ENCODE results near the gene CDKAL1.
"Not testable (repeated sequence)": the region's sequence is repeated elsewhere in the genome, so short reads cannot be mapped to it uniquely, and the experiment has no call there.

CDKAL1 gene

GRCh38 chr6:21087188-21087587 lies 552.9 kb downstream of the CDKAL1 start:
- DNase-seq: no peak

DNA sequence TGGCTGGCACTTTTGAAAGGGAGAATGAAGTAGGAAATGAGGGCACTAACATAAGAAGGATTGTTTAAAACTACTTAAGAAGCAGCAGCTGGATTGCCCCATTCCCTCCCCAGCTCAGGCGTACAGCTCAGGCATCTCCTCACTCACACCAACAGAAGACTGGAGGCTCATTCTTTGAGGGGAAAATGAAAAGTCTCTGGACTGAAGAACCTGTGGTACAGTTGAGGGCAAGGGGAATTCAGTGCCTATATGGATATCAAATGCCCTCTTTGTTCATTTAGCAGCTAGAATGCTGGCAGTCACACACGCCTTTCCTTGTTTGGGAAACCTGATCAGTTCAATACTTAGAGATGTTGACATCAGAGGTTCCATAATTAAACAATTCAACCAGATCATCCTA lies 557.2 kb downstream of the CDKAL1 start:
- DNase-seq: no peak

DNA sequence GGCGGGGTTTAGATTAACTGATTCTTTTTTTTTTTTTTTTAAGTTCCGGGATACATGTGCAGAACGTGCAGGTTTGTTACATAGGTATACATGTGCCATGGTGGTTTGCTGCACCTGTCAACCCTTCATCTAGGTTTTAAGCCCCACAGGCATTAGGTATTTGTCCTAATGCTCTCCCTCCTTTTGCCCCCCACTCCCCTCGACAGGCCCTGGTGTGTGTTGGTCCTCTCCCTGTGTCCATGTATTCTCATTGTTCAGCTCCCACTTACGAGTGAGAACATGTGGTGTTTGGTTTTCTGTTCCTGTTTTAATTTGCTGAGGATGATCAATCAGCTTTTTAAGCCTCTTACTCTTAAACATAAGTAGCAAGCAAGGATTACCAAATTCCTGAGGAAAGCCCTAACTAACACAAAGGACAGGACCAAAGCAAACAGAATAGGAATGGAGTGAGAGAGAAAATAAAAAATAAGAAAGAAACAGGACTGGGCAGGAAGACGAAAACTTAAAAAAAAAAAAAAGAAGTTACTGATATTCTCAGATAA lies 558.0 kb downstream of the CDKAL1 start:
- not testable (repeated sequence) for DNase-seq

DNA sequence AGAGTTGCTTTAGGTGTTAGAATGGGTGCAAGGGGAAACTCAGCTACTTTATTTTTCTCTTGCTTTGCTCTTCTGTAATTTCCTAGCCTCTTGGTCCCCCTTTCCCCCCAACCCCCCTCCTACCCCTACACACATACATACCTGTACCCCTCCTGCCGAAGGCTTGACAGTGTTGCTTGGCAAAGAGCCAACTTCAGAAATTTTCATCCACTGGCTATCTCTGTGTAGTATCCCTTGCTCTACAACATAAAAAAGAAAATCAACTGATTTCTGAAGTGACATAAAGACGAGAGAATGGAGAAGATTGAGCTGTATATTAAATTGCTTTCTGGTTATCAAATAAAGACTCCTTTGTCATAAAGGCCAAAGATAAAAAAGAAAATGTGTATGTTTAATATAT lies 561.2 kb downstream of the CDKAL1 start:
- no peak for DNase-seq

- no peak for DNase-seq
Measured at GRCh38 chr6:21098134-21098533, 563.9 kb downstream of the CDKAL1 start.

GRCh38 chr6:21098744-21099143 lies 564.5 kb downstream of the CDKAL1 start:
- peak; percentile 81 for DNase-seq

GRCh38 chr6:21099338-21100314 lies 565.4 kb downstream of the CDKAL1 start:
- DNase-seq: no peak

DNA sequence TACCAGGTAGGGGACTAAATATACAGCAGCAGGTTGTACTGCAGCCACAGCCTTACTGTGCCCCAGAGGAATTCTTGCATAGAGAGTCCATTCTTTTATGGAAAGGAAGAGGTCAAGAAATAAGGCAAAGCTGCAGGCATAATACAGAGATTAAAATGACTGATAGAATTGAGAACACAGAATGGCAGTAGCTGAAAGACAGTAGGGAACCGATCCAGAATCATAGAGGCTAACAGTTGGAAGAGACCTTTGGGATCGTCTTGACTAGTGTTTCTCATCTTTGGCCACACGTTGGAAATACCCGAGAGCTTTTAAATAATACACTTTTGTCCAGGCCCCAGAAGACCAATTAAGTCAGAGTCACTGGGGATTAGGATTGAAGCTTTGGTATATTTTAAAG lies 566.7 kb downstream of the CDKAL1 start:
- no peak for DNase-seq

DNA sequence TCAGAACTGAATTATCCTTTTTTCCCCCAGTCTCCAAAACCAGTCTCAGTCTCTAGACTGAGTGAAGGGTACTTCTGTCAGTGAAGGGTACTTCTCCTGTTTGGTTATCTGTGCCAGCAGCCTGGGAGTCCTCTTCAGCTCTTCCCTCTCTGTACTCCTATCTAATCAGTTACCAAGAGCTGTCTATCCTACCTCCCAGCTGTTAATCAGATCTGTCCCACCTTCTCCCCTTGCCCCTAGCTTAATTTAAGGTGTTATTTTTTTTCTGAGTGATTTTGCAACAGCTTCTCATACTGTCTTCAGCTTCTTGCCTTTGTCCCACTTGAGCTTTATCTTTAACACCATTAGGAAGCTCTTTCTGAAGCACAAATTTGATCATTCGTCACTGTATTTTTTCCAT lies 567.4 kb downstream of the CDKAL1 start:
- DNase-seq: no peak

DNA sequence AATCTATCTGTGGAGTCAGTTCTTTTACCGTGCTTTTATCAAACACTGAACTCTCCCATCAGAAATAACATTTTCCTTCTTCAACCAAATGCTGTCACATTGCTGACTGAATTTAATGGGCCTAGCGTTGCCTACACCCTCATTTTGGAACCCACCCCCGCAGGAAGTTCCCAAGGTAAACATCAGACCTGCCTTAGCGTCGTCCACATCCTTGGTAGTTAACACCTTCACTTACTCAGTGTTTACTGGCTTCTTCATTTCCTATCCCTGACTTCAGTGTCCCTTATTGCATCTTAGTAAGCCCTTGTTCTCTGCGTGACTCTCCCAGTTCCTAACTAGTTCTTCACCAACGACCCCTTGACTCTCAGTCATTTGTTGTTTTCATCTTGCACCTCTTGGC lies 567.9 kb downstream of the CDKAL1 start:
- no peak for DNase-seq

DNA sequence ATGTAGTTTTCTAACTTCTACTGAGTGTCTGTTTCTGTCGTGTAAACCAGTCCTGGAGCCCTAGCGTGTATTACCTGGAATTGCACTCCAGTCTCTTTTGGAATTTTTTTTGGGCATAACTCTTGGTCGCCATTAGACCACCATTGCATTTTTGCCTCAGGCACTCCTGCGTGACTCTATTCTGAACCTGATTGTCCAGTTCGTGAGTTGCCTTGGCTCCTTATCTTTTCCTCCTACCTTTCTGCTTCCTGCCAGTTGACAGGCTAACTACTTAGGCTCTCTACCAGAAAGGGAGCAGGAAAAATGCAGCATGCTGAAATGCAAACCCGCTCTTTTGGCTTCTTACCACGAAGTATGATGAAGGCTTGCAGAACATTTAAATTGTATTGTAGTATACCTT lies 568.4 kb downstream of the CDKAL1 start:
- no peak for DNase-seq

GRCh38 chr6:21103626-21104224 lies 569.5 kb downstream of the CDKAL1 start:
- peak; percentile 71 for DNase-seq

GRCh38 chr6:21104288-21104687 lies 570.0 kb downstream of the CDKAL1 start:
- DNase-seq: no peak

DNA sequence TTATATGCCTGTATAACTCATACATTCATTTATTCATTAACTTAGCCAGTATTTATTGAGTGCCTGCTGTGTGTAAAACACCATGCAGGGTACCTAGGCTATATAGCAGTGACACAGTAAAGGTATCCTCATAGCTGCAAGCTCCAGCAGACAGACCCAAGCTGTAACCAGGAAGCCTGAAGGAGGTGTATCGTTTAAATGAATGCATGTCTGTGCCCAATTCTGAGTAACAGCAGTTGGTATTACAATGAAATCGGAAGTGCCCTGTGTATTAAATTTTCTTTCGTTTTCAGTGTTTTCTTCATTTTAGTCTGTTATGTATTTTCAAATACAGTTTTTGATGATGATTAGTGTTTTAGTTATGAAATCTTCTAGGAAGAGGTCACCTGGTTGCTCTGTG lies 573.5 kb downstream of the CDKAL1 start:
- no peak for DNase-seq

DNA sequence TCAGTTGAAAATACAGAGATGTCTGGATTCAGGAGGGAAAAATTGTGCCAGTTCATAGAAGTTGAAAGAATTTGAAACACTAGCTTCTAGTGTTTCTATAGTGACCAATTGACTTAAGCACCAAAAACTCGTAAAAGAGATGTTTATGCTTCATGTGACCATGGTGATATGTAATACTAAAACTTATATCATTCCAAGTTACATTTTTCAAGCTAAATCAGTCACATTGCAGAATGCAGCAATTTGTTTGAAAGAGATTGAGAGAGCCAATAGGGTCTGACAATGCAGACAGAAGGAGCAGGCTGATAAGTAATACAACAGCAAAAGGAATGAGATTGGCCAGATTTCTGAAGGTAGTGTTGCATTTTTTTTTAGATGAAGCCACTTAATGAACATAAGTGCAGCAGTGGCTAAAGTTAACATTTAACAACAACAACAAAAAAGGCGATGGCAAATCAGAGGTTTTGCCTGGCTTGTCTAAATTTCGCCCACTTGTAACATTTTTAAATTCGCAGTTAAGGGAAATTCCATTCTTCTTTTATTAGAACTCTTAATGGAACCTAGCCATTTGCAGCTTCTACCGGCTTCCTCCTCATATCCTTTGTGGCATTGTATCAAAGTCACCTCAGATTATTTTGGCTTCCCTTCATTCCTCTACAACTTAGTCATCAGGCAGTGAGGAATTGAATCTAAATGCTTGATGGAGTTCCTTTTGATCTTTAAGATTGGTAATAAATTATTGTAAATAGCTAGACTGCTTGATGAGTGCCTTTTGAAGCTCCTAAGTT lies 575.3 kb downstream of the CDKAL1 start:
- no peak for DNase-seq

DNA sequence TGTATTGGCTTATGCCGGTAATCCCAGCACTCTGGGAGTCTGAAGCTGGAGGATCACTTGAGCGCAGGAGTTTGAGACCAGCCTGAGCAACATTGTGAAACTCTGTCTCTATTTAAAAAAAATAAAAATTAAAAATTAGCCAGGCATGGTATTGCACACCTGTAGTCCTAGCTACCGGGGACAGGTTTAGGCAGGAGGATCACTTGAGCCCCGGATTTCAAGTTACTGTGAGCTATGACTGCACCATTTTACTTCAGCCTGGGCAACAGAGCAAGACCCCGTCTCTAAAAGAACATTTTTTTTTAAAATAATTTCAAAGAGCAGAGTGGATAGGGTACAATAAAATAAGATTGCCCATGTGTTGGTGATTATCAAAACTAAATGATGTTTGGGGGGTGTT lies 576.4 kb downstream of the CDKAL1 start:
- no peak for DNase-seq

GRCh38 chr6:21111093-21111725 lies 577.0 kb downstream of the CDKAL1 start:
- peak; percentile 86 for DNase-seq

GRCh38 chr6:21115111-21115510 lies 580.9 kb downstream of the CDKAL1 start:
- DNase-seq: peak; percentile 41

DNA sequence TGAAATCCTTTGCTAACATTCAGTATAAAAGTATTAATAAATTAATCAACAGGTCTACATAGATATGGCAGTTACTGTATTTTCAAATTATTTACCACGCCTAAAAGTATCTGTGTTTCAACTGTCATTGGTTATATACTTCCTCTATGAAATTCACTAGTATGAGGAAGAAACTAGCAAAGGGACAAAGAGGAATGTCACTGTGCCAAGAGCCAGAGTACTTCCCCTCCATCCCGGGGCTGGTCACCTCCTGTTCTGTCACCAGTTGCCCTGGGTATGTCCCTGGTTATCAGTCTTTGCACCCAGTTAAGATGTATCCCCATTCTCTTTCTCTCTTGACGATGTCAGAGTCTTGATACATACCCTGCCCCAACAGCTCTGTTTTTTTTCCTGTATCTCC lies 582.5 kb downstream of the CDKAL1 start:
- DNase-seq: no peak

DNA sequence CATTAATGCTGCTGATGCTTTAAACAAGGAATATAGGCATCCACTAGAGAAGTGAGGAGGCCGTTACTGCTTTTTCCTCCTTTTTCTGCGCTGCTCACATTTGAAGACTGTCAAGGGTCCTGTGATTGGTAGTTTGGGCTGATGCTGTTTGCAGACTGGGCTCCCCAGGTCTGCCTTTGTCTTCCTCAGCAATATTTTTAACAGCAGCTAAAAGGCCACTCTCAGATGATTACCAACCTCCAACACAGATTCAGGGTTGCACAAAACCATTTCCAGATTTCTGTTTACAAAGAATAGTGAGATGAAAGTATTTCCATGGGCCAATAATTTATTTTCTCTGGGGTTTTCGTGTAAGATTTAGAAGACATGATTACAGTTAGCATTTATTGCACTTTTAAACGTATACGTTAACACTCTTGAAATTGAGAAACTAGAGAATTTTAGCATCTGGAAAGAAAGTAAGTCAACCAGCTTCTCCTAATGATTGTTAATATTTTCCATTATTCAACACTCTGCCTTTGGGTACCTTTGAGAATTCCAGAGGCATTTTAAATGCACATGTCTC lies 584.0 kb downstream of the CDKAL1 start:
- DNase-seq: no peak

DNA sequence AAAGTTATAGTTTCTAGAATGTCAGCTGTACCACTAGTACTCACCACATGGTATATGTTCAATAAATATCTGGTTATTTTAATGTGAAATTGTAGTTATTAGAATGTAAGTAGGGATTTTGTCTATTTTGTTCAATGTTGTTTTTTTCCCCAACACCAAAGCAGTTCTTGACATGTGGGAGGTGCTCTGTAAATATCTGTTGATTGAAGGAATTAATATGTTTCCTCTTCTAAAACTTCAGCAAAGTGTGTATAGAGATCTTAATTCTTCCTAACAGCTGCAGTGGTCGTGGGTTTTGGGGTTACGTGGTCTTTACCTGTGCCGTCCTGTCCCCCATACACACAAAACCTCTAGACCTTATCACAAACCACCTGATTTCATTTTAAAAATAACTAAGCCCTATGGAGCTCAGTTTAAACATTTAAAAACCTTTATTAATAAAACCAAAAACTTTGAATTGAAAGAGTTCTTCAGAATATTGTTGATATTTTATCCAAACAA lies 587.4 kb downstream of the CDKAL1 start:
- DNase-seq: no peak
